HEK293T (cell line): ENCODE results near the gene PITRM1.

Experiments used
- BHLHE40 ChIP-seq: fragments of 450-650 bp; IDR thresholded peaks from 2 replicates; pipeline ENCODE4 v1.6.1; 2016; ENCODE audit warnings: mild to moderate bottlenecking, moderate library complexity, borderline replicate concordance
- ELF4 ChIP-seq: fragments of 450-650 bp; IDR thresholded peaks from 2 replicates; pipeline ENCODE4 v1.6.1; 2017; ENCODE audit warnings: antibody characterized with exemption
- FOXA1 ChIP-seq: fragments of 450-650 bp; IDR thresholded peaks from 2 replicates; pipeline ENCODE4 v1.6.1; 2016; ENCODE audit warnings: mild to moderate bottlenecking
- FOXK2 ChIP-seq: fragments of 450-650 bp; IDR thresholded peaks from 2 replicates; pipeline ENCODE4 v1.6.1; 2016; ENCODE audit warnings: mild to moderate bottlenecking
- FOXM1 ChIP-seq: fragments of 450-650 bp; IDR thresholded peaks from 2 replicates; pipeline ENCODE4 v1.6.1; 2017; ENCODE audit warnings: mild to moderate bottlenecking, borderline replicate concordance
- HDGF ChIP-seq: fragments of 450-650 bp; IDR thresholded peaks from 2 replicates; pipeline ENCODE4 v1.6.1; 2017; ENCODE audit warnings: antibody characterized with exemption, borderline replicate concordance
- L3MBTL2 ChIP-seq: fragments of 450-650 bp; conservative IDR thresholded peaks from 2 replicates; pipeline ENCODE4 v1.6.1; 2016; ENCODE audit warnings: mild to moderate bottlenecking
- NFRKB ChIP-seq: fragments of 450-650 bp; IDR thresholded peaks from 2 replicates; pipeline ENCODE4 v1.6.1; 2016; ENCODE audit warnings: mild to moderate bottlenecking, moderate library complexity
- SP1 ChIP-seq: fragments of 450-650 bp; IDR thresholded peaks from 2 replicates; pipeline ENCODE4 v1.6.1; 2017
- SUZ12 ChIP-seq: fragments of 450-650 bp; IDR thresholded peaks from 2 replicates; pipeline ENCODE4 v1.6.1; 2016; ENCODE audit warnings: mild to moderate bottlenecking
- TARDBP ChIP-seq: fragments of 450-650 bp; IDR thresholded peaks from 2 replicates; pipeline ENCODE4 v1.6.1; 2016
- ZNF384 ChIP-seq: fragments of 450-650 bp; IDR thresholded peaks from 2 replicates; pipeline ENCODE4 v1.6.1; 2016
- TF ChIP-seq, protein P1 (sequence below): fragments of 450-650 bp; IDR thresholded peaks from 2 replicates; pipeline ENCODE4 v1.6.1; 2016

DNA sequence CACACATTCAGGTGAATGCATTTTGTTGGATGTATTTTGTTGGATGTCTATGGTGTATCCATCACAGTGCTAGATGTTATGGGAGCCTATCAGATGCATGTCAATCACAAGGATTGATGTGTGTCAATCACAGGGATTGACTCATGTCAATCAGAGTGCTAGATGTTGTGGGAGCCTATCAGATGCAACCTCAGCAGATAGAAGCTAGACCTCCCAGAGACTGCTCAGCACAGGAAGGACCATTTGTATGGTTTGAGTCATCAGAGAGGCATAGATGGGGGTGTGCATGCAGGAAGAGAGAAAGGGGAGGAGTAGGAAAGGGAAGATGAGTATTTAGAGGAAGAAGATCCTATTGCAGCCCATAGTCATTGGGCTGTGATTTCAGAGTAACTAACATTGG, 48.3 kb upstream of the PITRM1 start:
- TF ChIP-seq ZNF384 (no peak), SP1 (no peak), NFRKB (no peak), ELF4 (no peak), HDGF (no peak), TARDBP (no peak), L3MBTL2 (no peak), FOXA1 (no peak), FOXM1 (no peak), FOXK2 (no peak), BHLHE40 (no peak), SUZ12 (no peak)
- TF ChIP-seq, protein P1, sequence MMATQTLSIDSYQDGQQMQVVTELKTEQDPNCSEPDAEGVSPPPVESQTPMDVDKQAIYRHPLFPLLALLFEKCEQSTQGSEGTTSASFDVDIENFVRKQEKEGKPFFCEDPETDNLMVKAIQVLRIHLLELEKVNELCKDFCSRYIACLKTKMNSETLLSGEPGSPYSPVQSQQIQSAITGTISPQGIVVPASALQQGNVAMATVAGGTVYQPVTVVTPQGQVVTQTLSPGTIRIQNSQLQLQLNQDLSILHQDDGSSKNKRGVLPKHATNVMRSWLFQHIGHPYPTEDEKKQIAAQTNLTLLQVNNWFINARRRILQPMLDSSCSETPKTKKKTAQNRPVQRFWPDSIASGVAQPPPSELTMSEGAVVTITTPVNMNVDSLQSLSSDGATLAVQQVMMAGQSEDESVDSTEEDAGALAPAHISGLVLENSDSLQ: peak; percentile 96
